Chondrocyte (in vitro differentiated cells): ENCODE measurements around the gene ADGRB3. TPM values are rescaled to one million over a fixed set of nuclear protein-coding genes. Genes with fewer than 3 reads are reported as not detected.

Experiments used
- DNase-seq: peaks from one replicate; pipeline ENCODE4 v3.0.0; 2021; ENCODE audit warnings: mixed read lengths, low spot score
- H3K27ac Mint-ChIP-seq: one replicate; pipeline ENCODE4 v1.8.0; 2021; ENCODE audit warnings: mild to moderate bottlenecking, moderate library complexity, mixed read lengths; ENCODE audit not compliant: unreplicated experiment
- H3K27me3 Mint-ChIP-seq: 2 replicates; pipeline ENCODE4 v1.8.0; 2021; ENCODE audit warnings: low read depth, mixed read lengths
- H3K36me3 Mint-ChIP-seq: 2 replicates; pipeline ENCODE4 v1.8.0; 2021; ENCODE audit warnings: low read depth, mixed read lengths
- H3K4me1 Mint-ChIP-seq: 2 replicates; pipeline ENCODE4 v1.8.0; 2021; ENCODE audit warnings: low read depth, mild to moderate bottlenecking, mixed read lengths
- H3K4me3 Mint-ChIP-seq: one replicate; pipeline ENCODE4 v1.8.0; 2021; ENCODE audit warnings: mild to moderate bottlenecking, moderate library complexity, mixed read lengths; ENCODE audit not compliant: unreplicated experiment
- H3K9me3 Mint-ChIP-seq: 2 replicates; pipeline ENCODE4 v1.8.0; 2021; ENCODE audit warnings: low read depth, mixed read lengths
- total RNA-seq: library from RNA; stranded (reverse); gene quantifications from 3 replicates; pipeline ENCODE4 v1.2.1, GENCODE V29; 2021
- TF ChIP-seq, protein P1 (sequence below): fragments of 200-600 bp; sonication (generic); IDR thresholded peaks from 2 replicates; pipeline ENCODE4 v1.5.0; 2021; ENCODE audit warnings: antibody characterized with exemption, mild to moderate bottlenecking, moderate library complexity

ADGRB3 gene
- total RNA-seq, 1 donor from 2014 or later, result not detected

GRCh38 chr6:69391106-69391505 lies 756.0 kb downstream of the ADGRB3 start:
- Mint-ChIP-seq H3K27me3 (peaks cover 8% of the 10 kb centered on the region), H3K9me3 (no peaks in the 10 kb centered on the region), H3K4me3 (no peak overlapping the region), H3K36me3 (no peaks in the 10 kb centered on the region), H3K27ac (no peak overlapping the region), H3K4me1 (no peaks in the 10 kb centered on the region)
- DNase-seq, result no peak
- TF ChIP-seq, protein P1, sequence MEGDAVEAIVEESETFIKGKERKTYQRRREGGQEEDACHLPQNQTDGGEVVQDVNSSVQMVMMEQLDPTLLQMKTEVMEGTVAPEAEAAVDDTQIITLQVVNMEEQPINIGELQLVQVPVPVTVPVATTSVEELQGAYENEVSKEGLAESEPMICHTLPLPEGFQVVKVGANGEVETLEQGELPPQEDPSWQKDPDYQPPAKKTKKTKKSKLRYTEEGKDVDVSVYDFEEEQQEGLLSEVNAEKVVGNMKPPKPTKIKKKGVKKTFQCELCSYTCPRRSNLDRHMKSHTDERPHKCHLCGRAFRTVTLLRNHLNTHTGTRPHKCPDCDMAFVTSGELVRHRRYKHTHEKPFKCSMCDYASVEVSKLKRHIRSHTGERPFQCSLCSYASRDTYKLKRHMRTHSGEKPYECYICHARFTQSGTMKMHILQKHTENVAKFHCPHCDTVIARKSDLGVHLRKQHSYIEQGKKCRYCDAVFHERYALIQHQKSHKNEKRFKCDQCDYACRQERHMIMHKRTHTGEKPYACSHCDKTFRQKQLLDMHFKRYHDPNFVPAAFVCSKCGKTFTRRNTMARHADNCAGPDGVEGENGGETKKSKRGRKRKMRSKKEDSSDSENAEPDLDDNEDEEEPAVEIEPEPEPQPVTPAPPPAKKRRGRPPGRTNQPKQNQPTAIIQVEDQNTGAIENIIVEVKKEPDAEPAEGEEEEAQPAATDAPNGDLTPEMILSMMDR, result no peak

DNA sequence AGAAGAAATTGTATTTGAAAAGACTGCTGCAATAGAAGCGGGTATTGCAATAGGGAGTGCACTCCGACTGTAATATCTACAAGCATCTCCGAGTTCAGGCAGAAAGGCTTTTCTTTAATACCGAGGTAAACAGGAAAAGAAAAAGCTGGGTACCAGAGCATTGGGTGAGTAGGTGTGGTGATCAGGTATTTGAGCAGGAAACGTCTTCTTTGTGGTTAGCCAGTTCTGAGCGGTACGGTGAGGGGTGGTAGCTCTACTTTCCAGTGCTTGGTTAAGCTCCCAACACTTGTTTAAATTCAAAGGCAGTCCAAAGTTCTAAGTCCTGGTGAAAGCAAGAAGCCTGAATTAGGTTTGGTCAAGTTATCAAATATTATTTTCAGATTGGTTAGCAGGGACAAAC lies 757.7 kb downstream of the ADGRB3 start:
- Mint-ChIP-seq H3K4me1 (no peaks in the 10 kb centered on the region), H3K27me3 (peaks cover 12% of the 10 kb centered on the region), H3K4me3 (no peak overlapping the region), H3K27ac (no peak overlapping the region), H3K9me3 (no peaks in the 10 kb centered on the region), H3K36me3 (no peaks in the 10 kb centered on the region)
- no peak for DNase-seq
- TF ChIP-seq, protein P1, result no peak

GRCh38 chr6:69398311-69398710 lies 763.2 kb downstream of the ADGRB3 start:
- Mint-ChIP-seq H3K27me3 (peaks cover 10% of the 10 kb centered on the region), H3K36me3 (no peaks in the 10 kb centered on the region), H3K27ac (no peak overlapping the region)

GRCh38 chr6:69398729-69399128 lies 763.6 kb downstream of the ADGRB3 start:
- H3K4me3 Mint-ChIP-seq, result no peak overlapping the region
- DNase-seq, result no peak
- no peaks in the 10 kb centered on the region for H3K4me1 Mint-ChIP-seq
- TF ChIP-seq, protein P1, result no peak
- no peaks in the 10 kb centered on the region for H3K9me3 Mint-ChIP-seq
- no peak overlapping the region for H3K27ac Mint-ChIP-seq
- no peaks in the 10 kb centered on the region for H3K36me3 Mint-ChIP-seq
- H3K27me3 Mint-ChIP-seq, result peaks cover 10% of the 10 kb centered on the region

More at GRCh38 chr6:69398311-69398710, 763.2 kb downstream of the ADGRB3 start:
- Mint-ChIP-seq H3K9me3 (no peaks in the 10 kb centered on the region), H3K4me3 (no peak overlapping the region), H3K4me1 (no peaks in the 10 kb centered on the region)
- DNase-seq, result no peak
- TF ChIP-seq, protein P1, result no peak

DNA sequence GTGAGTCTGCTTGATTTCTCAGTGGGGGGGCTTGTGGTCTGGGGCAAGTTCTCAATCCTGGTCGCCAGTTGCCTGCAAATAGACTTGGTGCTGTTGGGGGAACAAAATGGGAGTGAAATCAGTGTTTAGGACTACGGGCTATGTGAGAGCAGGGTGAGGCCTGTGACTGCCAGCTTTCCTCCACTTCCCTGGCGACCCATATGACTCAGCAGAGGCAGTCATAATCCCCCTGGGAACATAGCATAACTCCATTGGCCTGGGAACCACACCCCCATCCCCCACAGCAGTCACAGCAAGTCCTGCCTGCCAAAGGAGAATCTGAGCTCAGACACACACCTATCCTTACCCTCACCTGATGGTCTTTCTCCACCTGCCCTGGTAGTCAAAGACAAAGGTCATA lies 773.8 kb downstream of the ADGRB3 start:
- Mint-ChIP-seq H3K4me3 (no peak overlapping the region), H3K36me3 (peaks cover 1% of the 10 kb centered on the region), H3K4me1 (no peaks in the 10 kb centered on the region), H3K9me3 (peaks cover 31% of the 10 kb centered on the region), H3K27me3 (peaks cover 6% of the 10 kb centered on the region), H3K27ac (no peak overlapping the region)
- no peak for DNase-seq
- TF ChIP-seq, protein P1, result no peak
